HL-60 (cell line): ENCODE measurements around the gene GNAI1.
A peak's percentile ranks its signal among the peaks of the same experiment; 100 is the strongest.

Source experiments
- DNase-seq, 2 experiments: peaks; one replicate each; pipeline ENCODE4 v3.0.0-alpha.2; 2010 to 2020; ENCODE audit warnings: low read depth in 1 of 2, low spot score in 1 of 2
- H3K27ac ChIP-seq: fragments of 250-450 bp; sonication (Bioruptor Pico); replicated peaks from 2 replicates; pipeline ENCODE4 v1.5.1; 2020; ENCODE audit warnings: mild to moderate bottlenecking, moderate library complexity
- H3K27me3 ChIP-seq: fragments of 250-450 bp; sonication (Bioruptor Pico); 2 replicates; pipeline ENCODE4 v1.5.1; 2021; ENCODE audit warnings: mild to moderate bottlenecking, moderate library complexity; ENCODE audit not compliant: insufficient read depth, poor library complexity, severe bottlenecking
- H3K4me3 ChIP-seq: replicated peaks from 2 replicates; pipeline ENCODE4 v1.5.1; 2011; ENCODE audit warnings: mild to moderate bottlenecking, control low read depth, low read length; ENCODE audit not compliant: insufficient read depth
- GABPA ChIP-seq: IDR thresholded peaks from 2 replicates; pipeline ENCODE4 v1.6.1; 2012; ENCODE audit warnings: low read depth
- POLR2AphosphoS5 ChIP-seq: IDR thresholded peaks from 2 replicates; pipeline ENCODE4 v1.6.1; 2012; ENCODE audit warnings: low read depth
- SPI1 ChIP-seq: IDR thresholded peaks from 2 replicates; pipeline ENCODE4 v1.6.1; 2012; ENCODE audit warnings: low read depth, mild to moderate bottlenecking, borderline replicate concordance
- TF ChIP-seq, protein P1 (sequence below): IDR thresholded peaks from one replicate; pipeline ENCODE4 v1.5.1; 2011; ENCODE audit warnings: low read length, control low read depth, inconsistent platforms; ENCODE audit not compliant: insufficient read depth
- TF ChIP-seq, protein P2 (sequence below): IDR thresholded peaks from 2 replicates; pipeline ENCODE4 v1.6.1; 2012; ENCODE audit warnings: low read depth; ENCODE audit not compliant: insufficient replicate concordance

Gene GNAI1

DNA sequence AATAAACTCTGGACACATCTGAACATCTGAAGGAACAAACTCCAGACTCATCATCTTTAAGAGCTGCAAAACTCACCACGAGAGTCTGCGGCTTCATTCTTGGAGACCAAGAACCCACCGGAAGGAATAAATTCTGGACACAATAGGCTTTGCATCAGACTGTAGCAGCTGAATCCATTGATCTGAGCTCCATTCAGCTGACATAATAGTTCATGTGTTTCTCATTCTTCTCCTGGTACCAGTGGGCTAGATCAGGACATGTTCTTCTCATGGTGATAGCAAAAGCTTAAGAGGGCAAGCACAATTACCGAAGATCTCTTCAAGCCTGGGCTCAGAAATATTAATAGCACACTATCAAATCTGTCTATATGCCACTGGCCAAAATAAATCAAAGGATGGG lies 20.5 kb upstream of the GNAI1 start:
- TF ChIP-seq, protein P1, sequence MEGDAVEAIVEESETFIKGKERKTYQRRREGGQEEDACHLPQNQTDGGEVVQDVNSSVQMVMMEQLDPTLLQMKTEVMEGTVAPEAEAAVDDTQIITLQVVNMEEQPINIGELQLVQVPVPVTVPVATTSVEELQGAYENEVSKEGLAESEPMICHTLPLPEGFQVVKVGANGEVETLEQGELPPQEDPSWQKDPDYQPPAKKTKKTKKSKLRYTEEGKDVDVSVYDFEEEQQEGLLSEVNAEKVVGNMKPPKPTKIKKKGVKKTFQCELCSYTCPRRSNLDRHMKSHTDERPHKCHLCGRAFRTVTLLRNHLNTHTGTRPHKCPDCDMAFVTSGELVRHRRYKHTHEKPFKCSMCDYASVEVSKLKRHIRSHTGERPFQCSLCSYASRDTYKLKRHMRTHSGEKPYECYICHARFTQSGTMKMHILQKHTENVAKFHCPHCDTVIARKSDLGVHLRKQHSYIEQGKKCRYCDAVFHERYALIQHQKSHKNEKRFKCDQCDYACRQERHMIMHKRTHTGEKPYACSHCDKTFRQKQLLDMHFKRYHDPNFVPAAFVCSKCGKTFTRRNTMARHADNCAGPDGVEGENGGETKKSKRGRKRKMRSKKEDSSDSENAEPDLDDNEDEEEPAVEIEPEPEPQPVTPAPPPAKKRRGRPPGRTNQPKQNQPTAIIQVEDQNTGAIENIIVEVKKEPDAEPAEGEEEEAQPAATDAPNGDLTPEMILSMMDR, result no peak
- no peak for TF ChIP-seq SPI1
- TF ChIP-seq GABPA, result no peak
- TF ChIP-seq POLR2AphosphoS5, result no peak
- TF ChIP-seq, protein P2, sequence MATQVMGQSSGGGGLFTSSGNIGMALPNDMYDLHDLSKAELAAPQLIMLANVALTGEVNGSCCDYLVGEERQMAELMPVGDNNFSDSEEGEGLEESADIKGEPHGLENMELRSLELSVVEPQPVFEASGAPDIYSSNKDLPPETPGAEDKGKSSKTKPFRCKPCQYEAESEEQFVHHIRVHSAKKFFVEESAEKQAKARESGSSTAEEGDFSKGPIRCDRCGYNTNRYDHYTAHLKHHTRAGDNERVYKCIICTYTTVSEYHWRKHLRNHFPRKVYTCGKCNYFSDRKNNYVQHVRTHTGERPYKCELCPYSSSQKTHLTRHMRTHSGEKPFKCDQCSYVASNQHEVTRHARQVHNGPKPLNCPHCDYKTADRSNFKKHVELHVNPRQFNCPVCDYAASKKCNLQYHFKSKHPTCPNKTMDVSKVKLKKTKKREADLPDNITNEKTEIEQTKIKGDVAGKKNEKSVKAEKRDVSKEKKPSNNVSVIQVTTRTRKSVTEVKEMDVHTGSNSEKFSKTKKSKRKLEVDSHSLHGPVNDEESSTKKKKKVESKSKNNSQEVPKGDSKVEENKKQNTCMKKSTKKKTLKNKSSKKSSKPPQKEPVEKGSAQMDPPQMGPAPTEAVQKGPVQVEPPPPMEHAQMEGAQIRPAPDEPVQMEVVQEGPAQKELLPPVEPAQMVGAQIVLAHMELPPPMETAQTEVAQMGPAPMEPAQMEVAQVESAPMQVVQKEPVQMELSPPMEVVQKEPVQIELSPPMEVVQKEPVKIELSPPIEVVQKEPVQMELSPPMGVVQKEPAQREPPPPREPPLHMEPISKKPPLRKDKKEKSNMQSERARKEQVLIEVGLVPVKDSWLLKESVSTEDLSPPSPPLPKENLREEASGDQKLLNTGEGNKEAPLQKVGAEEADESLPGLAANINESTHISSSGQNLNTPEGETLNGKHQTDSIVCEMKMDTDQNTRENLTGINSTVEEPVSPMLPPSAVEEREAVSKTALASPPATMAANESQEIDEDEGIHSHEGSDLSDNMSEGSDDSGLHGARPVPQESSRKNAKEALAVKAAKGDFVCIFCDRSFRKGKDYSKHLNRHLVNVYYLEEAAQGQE, result no peak

DNA sequence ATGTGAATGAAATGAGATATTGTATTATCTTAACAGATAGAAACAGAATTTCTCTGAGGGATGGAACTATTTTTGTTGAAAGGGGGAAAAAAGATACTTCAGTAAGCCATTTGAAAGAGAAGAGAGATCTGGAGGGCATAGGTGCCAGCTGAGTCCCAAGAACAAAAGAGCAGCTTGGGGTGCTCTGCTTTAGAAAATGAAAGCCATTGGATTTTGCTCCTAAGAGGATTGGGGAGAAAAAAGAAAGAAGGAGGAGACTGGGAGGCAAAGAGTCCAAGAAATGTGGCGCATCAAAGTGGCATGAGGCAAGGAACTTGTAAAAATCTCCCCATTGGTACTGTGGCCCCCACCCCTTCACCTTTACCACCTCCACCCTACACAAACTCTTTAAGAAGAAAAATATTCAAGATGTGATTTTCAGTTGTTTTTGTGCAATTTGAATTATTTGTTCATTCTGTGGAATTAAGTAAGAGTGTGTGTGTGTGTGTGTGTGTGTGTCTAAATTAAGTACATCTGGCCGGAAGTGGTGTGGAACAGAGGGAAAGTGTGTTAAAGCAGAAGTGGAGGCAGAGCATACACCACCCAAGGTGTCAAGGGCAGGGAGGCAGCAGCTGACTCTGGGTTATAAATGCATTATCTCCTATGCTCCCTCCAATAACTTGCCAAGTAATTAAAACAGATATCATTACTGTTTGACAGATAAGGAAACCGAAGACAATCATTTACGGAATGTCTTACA lies 9.9 kb upstream of the GNAI1 start:
- DNase-seq, result peak in 1 of 2 experiments; percentile 1
- TF ChIP-seq GABPA, result no peak
- peak; percentile 26; the same call in 1 of the 2 replicates for TF ChIP-seq SPI1
- TF ChIP-seq, protein P1, result no peak
- TF ChIP-seq POLR2AphosphoS5, result no peak
- Histone ChIP-seq H3K27ac (no peak overlapping the region), H3K27me3 (no peaks in the 10 kb centered on the region), H3K4me3 (no peak overlapping the region)

More for the DNA sequence above, 20.5 kb upstream of the GNAI1 start:
- no peak overlapping the region for H3K4me3 ChIP-seq
- DNase-seq, result no peak
- no peak overlapping the region for H3K27ac ChIP-seq
- H3K27me3 ChIP-seq, result no peaks in the 10 kb centered on the region

DNA sequence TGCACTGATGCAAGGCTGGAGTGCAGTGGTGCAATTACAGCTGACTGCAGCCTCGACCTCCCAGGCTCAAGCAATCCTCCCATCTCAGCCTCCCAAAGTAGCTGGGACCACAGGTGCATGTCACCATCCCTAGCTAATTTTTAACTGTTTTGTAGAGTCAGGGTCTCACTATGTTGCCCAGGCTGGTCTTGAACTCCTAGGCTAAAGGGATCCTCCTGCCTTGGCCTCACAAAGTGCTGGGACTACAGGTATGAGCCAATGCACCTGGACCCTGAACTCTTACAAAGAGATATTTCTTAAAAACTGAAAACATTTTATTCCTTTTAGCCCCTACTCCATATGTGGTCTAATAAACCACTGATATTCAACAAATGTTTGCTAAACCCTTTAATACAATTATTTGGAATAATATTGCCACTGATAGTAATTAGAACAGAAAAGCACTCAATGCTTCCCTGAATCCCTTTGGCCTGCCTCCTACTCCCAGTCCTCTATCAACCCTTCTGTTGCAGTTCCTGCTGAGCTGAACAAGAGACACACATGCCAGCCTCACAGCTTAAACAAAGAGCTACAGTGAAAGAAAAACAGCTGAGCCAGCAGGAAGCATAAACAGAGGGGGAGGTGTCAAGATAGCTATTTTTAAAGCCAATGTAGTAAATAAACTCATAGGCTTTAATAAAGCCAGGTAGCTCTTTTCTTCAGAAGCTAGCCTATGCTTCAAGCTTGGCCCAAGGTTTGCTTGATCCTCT lies 7.0 kb upstream of the GNAI1 start:
- Histone ChIP-seq H3K27me3 (no peaks in the 10 kb centered on the region), H3K27ac (no peak overlapping the region), H3K4me3 (no peak overlapping the region)
- no peak for DNase-seq
- TF ChIP-seq POLR2AphosphoS5 (no peak), SPI1 (no peak), GABPA (no peak)
- TF ChIP-seq, protein P2, result no peak
- TF ChIP-seq, protein P1, result no peak
